NT2/D1 (cell line): ENCODE measurements around the gene RGL2.

Experiments used
- SUZ12 ChIP-seq: IDR thresholded peaks from 2 replicates; pipeline ENCODE4 v1.6.1; 2011; ENCODE audit not compliant: insufficient read length, insufficient read depth; ENCODE audit errors: extremely low read depth
- ZNF274 ChIP-seq: IDR thresholded peaks from 2 replicates; pipeline ENCODE4 v1.6.1; 2011; ENCODE audit warnings: mild to moderate bottlenecking, low read depth, low read length

DNA sequence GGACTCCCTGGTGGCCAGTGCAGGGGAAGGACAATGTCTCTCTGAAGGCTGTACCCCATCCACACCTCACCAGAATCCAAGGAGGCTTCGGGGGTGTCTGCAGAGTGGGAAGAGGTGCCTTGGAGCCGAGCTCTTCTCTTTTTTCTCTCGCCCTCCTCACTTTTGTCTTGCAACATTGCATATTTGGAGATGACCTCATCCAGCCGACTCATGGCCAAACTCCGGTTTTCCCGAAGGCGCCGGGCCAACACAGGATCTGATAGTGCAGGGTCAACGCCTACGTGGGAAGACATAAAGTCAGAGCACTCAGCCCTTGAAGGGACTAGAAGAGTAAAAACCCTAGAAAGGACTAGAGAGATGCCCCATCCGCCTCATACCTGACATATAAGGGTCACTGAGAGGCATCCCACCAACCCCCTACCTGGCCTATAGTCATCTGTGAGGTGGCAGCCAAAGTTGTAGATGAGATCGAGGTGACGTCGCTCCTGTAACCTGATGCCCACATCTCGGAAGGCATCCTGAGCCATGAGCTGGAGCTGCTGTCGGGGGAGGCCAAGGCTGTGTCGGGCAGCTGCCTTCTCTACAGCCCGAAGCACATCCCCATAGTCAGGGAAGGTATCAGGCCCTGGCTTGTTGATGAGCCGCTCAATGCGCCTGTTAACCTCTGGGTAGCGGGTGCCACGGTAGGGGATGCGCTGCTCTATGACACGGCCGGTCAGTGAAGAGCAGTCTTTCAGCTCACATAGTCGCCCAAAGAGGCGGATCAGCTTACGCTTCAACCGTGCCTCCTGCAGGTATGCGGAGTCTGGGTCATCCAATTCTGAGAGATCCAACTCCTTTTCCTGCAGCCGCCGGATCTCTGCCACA lies 21.8 kb upstream of the RGL2 start:
- TF ChIP-seq SUZ12 = no peak
- no peak for TF ChIP-seq ZNF274
